GM12878 (cell line): ENCODE data around the gene SBK2. TPM values are rescaled to one million over a fixed set of nuclear protein-coding genes. Genes with fewer than 3 reads are reported as not detected.

Source experiments
- CBX3 ChIP-seq: fragments of 200-600 bp; sonication (generic); IDR thresholded peaks from 2 replicates; pipeline ENCODE4 v1.6.1; 2016; ENCODE audit warnings: low read depth, borderline replicate concordance
- ETV6 ChIP-seq, 2 experiments: fragments of 450-650 bp in 1 of 2; IDR thresholded peaks in 1 of 2; conservative IDR thresholded peaks in 1 of 2; 2 replicates each; pipeline ENCODE4 v1.6.1; 2014; ENCODE audit warnings: antibody characterized with exemption in 1 of 2, borderline replicate concordance in 1 of 2, low read depth in 1 of 2, mild to moderate bottlenecking in 1 of 2, moderate library complexity in 1 of 2
- EZH2 ChIP-seq: IDR thresholded peaks from 2 replicates; pipeline ENCODE4 v1.6.1; 2012; ENCODE audit warnings: low read depth, mild to moderate bottlenecking, control low read depth, inconsistent platforms, low read length, borderline replicate concordance; ENCODE audit not compliant: control insufficient read depth
- IKZF2 ChIP-seq, 2 experiments: fragments of 450-650 bp; IDR thresholded peaks; 2 replicates each; pipeline ENCODE4 v1.6.1; 2017; ENCODE audit warnings: mild to moderate bottlenecking in 2 of 2, moderate library complexity in 2 of 2
- NFYB ChIP-seq: IDR thresholded peaks from 2 replicates; pipeline ENCODE4 v1.6.1; 2011; ENCODE audit warnings: low read depth, mild to moderate bottlenecking, low read length, improper control_type of control experiment, moderate library complexity; ENCODE audit not compliant: insufficient read depth
- RBBP5 ChIP-seq: fragments of 200-600 bp; sonication (generic); conservative IDR thresholded peaks from 2 replicates; pipeline ENCODE4 v1.6.1; 2016
- SMAD1 ChIP-seq: fragments of 450-650 bp; IDR thresholded peaks from 2 replicates; pipeline ENCODE4 v1.6.1; 2018; ENCODE audit warnings: mild to moderate bottlenecking, low read depth; ENCODE audit not compliant: partially characterized antibody
- TARDBP ChIP-seq: IDR thresholded peaks from 2 replicates; pipeline ENCODE4 v1.6.1; 2016; ENCODE audit warnings: borderline replicate concordance
- polyA plus RNA-seq, 11 experiments: library from polyadenylated mRNA; depleted of rRNA in 4 of 11; unstranded in 6 of 11; stranded (reverse) in 5 of 11; fragments of >200 nt; fragmentation: Nextera tagmentation in 4 of 11; fragmentation: Illumina TruSeq in 1 of 11; extraction: Ambion mirVana in 4 of 11; extraction: Trizol in 1 of 11; gene quantifications; 1 replicate in 1 of 11; 2 replicates in 10 of 11; pipeline versions ENCODE4 v1.2.1 to v1.2.3, GENCODE V29; 2011 to 2016; ENCODE audit warnings: inconsistent platforms in 2 of 11, missing spikeins in 2 of 11, low read depth in 1 of 11
- total RNA-seq, 4 experiments: library from RNA; depleted of rRNA in 3 of 4; stranded (reverse); fragments of >200 nt in 3 of 4; fragmentation: Illumina TruSeq in 1 of 4; extraction: Trizol in 1 of 4; gene quantifications; 2 replicates each; pipeline versions ENCODE4 v1.2.1 to v1.2.3, GENCODE V29; 2013 to 2021
- TF ChIP-seq, protein P1 (sequence below): fragments of 150-350 bp; IDR thresholded peaks from 2 replicates; pipeline ENCODE4 v1.6.1; 2016; ENCODE audit warnings: low read depth, low read length
- TF ChIP-seq, protein P2 (sequence below): IDR thresholded peaks from 2 replicates; pipeline ENCODE4 v1.6.1; 2011; ENCODE audit warnings: low read depth, mild to moderate bottlenecking, low read length, moderate library complexity, borderline replicate concordance; ENCODE audit errors: extremely low read depth
- TF ChIP-seq, protein P3 (sequence below): IDR thresholded peaks from 2 replicates; pipeline ENCODE4 v1.6.1; 2012; ENCODE audit warnings: low read depth, low read length, improper control_type of control experiment
- TF ChIP-seq, protein P4 (sequence below): fragments of 450-650 bp; conservative IDR thresholded peaks from 2 replicates; pipeline ENCODE4 v1.6.1; 2017; ENCODE audit warnings: mild to moderate bottlenecking, moderate library complexity
- TF ChIP-seq, protein P5 (sequence below): IDR thresholded peaks from 2 replicates; pipeline ENCODE4 v1.6.1; 2012; ENCODE audit warnings: improper control_type of control experiment, low read depth, low read length; ENCODE audit not compliant: insufficient replicate concordance
- TF ChIP-seq, protein P6 (sequence below): IDR thresholded peaks from 2 replicates; pipeline ENCODE4 v1.6.1; 2011; ENCODE audit warnings: mild to moderate bottlenecking, low read depth, low read length, moderate library complexity; ENCODE audit not compliant: insufficient replicate concordance

SBK2 gene
- total and polyA plus RNA-seq, 10 of the 15 experiments (the other 5 are each of a cell fraction or from before 2014, with no cell fraction given) = not detected

DNA sequence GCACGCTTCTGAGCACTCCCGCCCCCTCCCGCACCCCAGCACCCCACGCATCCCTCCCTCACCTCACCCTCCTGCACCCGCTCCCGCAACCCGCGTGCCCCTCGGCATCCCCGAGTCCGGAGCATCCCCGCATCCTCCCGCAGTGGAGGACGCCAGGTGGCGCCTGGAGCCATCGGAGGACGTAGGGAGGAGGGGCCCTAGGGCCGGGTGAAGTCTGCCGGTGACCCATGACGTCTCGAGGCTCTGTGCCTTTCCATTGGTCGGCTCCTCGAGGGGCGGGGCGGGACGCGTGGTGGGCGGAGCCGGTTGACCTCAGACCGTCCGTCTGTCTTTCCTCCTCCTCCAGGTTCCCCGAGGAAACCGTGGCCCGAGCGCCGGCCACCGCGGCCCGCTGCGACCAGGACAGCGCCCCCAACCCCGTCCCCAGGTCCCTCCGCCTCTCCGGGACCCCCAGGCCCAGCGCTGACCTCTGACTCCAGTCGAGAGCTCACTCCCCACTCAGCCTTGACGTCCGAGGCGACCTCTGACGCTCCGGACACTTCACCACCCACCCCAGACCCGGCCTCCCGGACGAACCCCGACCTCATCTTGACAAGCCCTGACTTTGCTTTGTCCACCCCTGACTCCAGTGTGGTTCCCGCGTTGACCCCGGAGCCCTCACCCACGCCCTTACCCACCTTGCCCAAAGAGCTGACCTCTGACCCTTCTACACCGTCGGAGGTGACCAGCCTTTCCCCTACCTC lies 19.9 kb downstream of the SBK2 start (continued):
- TF ChIP-seq, protein P1, sequence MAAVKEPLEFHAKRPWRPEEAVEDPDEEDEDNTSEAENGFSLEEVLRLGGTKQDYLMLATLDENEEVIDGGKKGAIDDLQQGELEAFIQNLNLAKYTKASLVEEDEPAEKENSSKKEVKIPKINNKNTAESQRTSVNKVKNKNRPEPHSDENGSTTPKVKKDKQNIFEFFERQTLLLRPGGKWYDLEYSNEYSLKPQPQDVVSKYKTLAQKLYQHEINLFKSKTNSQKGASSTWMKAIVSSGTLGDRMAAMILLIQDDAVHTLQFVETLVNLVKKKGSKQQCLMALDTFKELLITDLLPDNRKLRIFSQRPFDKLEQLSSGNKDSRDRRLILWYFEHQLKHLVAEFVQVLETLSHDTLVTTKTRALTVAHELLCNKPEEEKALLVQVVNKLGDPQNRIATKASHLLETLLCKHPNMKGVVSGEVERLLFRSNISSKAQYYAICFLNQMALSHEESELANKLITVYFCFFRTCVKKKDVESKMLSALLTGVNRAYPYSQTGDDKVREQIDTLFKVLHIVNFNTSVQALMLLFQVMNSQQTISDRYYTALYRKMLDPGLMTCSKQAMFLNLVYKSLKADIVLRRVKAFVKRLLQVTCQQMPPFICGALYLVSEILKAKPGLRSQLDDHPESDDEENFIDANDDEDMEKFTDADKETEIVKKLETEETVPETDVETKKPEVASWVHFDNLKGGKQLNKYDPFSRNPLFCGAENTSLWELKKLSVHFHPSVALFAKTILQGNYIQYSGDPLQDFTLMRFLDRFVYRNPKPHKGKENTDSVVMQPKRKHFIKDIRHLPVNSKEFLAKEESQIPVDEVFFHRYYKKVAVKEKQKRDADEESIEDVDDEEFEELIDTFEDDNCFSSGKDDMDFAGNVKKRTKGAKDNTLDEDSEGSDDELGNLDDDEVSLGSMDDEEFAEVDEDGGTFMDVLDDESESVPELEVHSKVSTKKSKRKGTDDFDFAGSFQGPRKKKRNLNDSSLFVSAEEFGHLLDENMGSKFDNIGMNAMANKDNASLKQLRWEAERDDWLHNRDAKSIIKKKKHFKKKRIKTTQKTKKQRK = no peak
- TF ChIP-seq CBX3 = no peak
- TF ChIP-seq ETV6 (conservative IDR thresholded peaks at IDR 0.05 in 1 of 2, IDR thresholded peaks at IDR 0.05 in 1 of 2; ENCODE audit: borderline replicate concordance in 1 of 2, low read depth in 1 of 2) = no peak
- TF ChIP-seq, protein P2, sequence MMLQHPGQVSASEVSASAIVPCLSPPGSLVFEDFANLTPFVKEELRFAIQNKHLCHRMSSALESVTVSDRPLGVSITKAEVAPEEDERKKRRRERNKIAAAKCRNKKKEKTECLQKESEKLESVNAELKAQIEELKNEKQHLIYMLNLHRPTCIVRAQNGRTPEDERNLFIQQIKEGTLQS = no peak
- no peak for TF ChIP-seq EZH2
- 0 out of 2 replicates have a peak, but pooled peaks have one; percentile 27 for TF ChIP-seq TARDBP
- TF ChIP-seq, protein P3, sequence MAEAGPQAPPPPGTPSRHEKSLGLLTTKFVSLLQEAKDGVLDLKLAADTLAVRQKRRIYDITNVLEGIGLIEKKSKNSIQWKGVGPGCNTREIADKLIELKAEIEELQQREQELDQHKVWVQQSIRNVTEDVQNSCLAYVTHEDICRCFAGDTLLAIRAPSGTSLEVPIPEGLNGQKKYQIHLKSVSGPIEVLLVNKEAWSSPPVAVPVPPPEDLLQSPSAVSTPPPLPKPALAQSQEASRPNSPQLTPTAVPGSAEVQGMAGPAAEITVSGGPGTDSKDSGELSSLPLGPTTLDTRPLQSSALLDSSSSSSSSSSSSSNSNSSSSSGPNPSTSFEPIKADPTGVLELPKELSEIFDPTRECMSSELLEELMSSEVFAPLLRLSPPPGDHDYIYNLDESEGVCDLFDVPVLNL = no peak
- no peak for TF ChIP-seq IKZF2 (IDR thresholded peaks at IDR 0.05)
- TF ChIP-seq NFYB = peak; percentile 96
- TF ChIP-seq, protein P4, sequence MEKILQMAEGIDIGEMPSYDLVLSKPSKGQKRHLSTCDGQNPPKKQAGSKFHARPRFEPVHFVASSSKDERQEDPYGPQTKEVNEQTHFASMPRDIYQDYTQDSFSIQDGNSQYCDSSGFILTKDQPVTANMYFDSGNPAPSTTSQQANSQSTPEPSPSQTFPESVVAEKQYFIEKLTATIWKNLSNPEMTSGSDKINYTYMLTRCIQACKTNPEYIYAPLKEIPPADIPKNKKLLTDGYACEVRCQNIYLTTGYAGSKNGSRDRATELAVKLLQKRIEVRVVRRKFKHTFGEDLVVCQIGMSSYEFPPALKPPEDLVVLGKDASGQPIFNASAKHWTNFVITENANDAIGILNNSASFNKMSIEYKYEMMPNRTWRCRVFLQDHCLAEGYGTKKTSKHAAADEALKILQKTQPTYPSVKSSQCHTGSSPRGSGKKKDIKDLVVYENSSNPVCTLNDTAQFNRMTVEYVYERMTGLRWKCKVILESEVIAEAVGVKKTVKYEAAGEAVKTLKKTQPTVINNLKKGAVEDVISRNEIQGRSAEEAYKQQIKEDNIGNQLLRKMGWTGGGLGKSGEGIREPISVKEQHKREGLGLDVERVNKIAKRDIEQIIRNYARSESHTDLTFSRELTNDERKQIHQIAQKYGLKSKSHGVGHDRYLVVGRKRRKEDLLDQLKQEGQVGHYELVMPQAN = no peak
- TF ChIP-seq, protein P5, sequence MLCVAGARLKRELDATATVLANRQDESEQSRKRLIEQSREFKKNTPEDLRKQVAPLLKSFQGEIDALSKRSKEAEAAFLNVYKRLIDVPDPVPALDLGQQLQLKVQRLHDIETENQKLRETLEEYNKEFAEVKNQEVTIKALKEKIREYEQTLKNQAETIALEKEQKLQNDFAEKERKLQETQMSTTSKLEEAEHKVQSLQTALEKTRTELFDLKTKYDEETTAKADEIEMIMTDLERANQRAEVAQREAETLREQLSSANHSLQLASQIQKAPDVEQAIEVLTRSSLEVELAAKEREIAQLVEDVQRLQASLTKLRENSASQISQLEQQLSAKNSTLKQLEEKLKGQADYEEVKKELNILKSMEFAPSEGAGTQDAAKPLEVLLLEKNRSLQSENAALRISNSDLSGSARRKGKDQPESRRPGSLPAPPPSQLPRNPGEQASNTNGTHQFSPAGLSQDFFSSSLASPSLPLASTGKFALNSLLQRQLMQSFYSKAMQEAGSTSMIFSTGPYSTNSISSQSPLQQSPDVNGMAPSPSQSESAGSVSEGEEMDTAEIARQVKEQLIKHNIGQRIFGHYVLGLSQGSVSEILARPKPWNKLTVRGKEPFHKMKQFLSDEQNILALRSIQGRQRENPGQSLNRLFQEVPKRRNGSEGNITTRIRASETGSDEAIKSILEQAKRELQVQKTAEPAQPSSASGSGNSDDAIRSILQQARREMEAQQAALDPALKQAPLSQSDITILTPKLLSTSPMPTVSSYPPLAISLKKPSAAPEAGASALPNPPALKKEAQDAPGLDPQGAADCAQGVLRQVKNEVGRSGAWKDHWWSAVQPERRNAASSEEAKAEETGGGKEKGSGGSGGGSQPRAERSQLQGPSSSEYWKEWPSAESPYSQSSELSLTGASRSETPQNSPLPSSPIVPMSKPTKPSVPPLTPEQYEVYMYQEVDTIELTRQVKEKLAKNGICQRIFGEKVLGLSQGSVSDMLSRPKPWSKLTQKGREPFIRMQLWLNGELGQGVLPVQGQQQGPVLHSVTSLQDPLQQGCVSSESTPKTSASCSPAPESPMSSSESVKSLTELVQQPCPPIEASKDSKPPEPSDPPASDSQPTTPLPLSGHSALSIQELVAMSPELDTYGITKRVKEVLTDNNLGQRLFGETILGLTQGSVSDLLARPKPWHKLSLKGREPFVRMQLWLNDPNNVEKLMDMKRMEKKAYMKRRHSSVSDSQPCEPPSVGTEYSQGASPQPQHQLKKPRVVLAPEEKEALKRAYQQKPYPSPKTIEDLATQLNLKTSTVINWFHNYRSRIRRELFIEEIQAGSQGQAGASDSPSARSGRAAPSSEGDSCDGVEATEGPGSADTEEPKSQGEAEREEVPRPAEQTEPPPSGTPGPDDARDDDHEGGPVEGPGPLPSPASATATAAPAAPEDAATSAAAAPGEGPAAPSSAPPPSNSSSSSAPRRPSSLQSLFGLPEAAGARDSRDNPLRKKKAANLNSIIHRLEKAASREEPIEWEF = no peak
- TF ChIP-seq SMAD1 = no peak
- TF ChIP-seq, protein P6, sequence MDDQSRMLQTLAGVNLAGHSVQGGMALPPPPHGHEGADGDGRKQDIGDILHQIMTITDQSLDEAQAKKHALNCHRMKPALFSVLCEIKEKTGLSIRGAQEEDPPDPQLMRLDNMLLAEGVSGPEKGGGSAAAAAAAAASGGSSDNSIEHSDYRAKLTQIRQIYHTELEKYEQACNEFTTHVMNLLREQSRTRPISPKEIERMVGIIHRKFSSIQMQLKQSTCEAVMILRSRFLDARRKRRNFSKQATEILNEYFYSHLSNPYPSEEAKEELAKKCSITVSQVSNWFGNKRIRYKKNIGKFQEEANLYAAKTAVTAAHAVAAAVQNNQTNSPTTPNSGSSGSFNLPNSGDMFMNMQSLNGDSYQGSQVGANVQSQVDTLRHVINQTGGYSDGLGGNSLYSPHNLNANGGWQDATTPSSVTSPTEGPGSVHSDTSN = no peak
- no peak for TF ChIP-seq RBBP5
